Transverse colon (tissue), 4 donors: ENCODE data around the gene SREBF2.

ENCODE experiments used
- CTCF ChIP-seq, 5 experiments: fragments of 200-600 bp in 3 of 5; fragments of 450-650 bp in 2 of 5; sonication (generic) in 3 of 5; IDR thresholded peaks; 1 replicate in 2 of 5; 2 replicates in 3 of 5; pipeline ENCODE4 v1.5.1; 2016 to 2017; ENCODE audit warnings: antibody characterized with exemption in 5 of 5, inconsistent platforms in 3 of 5, mild to moderate bottlenecking in 2 of 5, moderate library complexity in 1 of 5
- POLR2AphosphoS5 ChIP-seq, 3 donors: sonication (generic); formaldehyde crosslinking; IDR thresholded peaks; one replicate each; pipeline ENCODE4 v1.6.1; 2016; ENCODE audit warnings: antibody characterized with exemption in 3 of 3

GRCh38 chr22:41873391-41873790, 40.5 kb downstream of the SREBF2 start:
- no peak for TF ChIP-seq CTCF (IDR thresholded peaks at IDR 0.05)
- no peak for TF ChIP-seq POLR2AphosphoS5 (IDR thresholded peaks at IDR 0.05)
